GM18907 (cell line): Measurements from ENCODE around the gene PTTG1IP.

Experiments used
- ATAC-seq: cut with Tn5 transposase; IDR thresholded peaks from one replicate; pipeline ENCODE4 v1.9.1; 2021; ENCODE audit warnings: mild to moderate bottlenecking, moderate library complexity; ENCODE audit not compliant: unreplicated experiment

Gene PTTG1IP

DNA sequence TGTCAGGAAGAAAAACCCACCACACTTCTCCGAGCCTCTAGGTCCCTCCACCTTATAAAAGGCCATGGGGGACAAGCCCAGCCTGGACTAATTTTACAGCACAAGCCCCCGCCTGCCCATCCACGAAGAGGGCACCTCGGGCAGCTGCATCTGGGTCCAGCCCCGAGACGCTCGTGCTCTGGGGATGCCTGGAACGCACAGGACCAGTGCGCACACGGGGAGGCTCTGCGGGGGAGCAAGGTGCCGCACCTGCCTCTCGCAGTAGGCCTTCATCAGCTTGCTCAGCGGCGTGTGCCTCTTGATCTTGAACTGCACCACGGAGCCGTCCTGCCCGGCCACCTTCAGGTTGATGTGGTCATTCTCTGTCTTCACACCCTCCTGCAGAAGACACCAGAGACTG lies 59.8 kb downstream of the PTTG1IP start:
- no peak for ATAC-seq

DNA sequence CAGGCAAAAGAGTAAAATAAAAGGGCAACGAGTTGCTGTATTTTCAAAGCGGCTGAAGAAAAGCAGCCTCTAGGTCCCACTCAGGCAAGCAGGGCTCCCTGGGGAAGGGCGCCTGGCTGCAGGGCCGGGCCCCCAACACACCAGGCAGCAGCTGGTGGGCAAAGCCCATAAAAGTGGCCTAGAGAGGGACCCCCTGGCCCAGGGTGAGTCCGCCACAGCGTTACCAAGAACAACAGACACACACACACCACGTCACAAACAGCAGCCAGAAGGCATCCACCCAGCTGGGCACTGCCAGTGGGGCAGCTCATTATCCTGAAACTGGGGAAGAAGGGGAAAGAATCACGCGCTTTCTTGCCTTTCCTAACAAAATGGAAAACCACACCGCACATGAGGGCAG lies 60.3 kb downstream of the PTTG1IP start:
- no peak for ATAC-seq

DNA sequence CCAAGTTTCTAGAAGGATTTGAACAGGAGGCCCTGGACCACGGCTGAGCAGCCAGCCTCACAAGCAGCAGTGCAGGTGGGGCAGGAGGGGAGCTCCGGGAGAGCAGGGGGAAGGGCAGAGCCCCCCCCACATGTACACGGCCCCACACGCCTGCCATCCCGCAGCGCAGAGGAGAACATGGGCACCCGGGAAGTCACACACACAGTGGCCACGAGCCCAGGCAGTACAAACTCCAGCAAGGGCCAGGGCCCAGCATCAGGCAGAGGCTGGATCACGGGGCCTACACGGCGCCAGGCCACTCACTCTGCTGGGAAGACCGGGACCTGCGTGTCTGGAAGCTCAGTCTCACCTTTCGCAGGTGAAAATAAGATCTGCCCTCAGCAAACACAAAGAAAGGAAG lies 60.9 kb downstream of the PTTG1IP start:
- ATAC-seq, result no peak

DNA sequence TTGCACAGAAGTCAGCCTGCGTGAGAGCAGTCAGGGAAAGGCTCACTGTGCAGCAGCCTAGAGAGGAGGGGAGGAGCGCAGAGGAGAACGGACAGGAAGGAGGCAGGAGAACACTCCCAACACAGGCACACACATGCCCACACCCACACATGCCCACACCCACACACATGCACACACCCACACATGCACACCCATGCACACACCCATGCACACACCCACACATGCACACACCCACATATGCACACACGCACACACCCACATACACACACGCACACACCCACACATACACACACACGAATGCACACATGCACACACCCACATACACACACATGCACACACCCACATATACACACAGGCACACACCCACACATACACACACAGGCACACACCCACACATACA lies 62.7 kb downstream of the PTTG1IP start:
- no peak for ATAC-seq

DNA sequence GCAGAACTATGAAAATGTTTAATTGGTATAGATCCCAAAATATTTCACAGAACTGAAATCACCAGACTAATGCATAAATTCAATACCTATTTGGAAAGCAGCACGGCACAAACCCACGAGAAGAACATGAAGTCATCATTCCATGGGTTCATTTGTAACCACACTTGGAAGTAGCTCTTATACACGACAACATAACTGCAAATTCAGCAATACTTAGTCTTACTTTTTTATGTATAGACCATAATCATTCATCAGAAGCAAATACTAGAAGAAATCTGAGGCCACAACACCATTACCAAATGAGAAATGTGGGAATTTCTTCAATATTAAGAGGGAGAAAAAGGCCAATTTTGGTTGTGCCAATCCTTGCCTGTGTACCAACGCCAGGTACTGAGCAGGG lies 67.6 kb downstream of the PTTG1IP start:
- ATAC-seq, result no peak

DNA sequence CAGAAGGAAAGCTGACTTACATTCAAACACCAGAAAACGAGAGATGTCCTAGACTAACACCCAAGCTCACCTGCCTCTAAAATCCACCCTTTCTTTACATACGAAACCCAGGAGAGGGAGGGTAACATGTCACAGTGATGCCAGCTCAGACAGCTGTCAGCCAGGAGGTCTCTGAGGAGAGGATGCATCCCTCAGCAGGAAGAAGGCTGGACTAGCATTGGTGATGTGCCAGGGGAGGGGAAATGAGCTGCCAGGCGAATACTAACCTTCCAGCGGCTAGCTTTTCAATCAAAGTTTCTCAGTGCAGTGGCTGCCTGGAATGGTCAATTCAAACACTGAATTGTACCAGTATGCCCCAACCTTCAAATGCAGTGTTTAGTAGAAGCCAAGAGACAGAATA lies 68.3 kb downstream of the PTTG1IP start:
- no peak for ATAC-seq

DNA sequence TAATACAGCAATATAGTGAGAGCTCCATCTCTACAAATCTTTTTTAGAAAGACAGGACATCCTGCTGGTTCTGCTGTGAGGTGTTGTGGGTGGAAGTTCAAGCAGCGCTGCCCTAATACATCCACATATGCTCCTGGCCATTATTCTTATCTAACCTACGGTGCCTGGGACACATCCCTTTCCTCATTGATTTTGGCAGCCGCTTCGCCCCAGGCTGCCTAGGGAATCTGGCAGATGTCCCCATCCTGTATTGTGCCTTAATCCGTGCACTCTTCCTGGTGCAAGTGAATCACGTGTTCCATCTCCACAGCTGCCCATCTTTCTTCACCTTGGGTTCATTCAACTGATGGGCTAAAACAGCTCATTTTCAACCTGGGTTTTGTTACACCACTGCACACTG lies 68.7 kb downstream of the PTTG1IP start:
- no peak for ATAC-seq

DNA sequence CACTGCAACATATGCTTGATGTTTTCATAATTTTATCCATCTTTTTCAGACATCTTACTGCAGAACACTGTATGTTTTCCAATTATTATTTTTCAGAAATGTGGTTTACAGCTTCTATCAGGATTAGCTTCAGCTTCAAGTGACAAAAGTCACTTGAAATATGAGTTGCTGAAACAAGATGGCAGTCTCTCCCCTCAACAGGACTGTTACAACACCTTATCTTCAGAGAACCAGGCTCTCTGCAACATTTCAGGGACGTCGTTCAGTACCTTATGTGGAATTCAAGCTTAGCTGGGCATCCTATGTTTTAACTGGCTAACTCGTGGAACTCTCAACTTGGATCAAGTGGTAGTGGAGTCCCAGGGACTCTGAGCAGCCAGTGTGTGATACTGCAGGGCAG lies 69.8 kb downstream of the PTTG1IP start:
- ATAC-seq, result no peak

DNA sequence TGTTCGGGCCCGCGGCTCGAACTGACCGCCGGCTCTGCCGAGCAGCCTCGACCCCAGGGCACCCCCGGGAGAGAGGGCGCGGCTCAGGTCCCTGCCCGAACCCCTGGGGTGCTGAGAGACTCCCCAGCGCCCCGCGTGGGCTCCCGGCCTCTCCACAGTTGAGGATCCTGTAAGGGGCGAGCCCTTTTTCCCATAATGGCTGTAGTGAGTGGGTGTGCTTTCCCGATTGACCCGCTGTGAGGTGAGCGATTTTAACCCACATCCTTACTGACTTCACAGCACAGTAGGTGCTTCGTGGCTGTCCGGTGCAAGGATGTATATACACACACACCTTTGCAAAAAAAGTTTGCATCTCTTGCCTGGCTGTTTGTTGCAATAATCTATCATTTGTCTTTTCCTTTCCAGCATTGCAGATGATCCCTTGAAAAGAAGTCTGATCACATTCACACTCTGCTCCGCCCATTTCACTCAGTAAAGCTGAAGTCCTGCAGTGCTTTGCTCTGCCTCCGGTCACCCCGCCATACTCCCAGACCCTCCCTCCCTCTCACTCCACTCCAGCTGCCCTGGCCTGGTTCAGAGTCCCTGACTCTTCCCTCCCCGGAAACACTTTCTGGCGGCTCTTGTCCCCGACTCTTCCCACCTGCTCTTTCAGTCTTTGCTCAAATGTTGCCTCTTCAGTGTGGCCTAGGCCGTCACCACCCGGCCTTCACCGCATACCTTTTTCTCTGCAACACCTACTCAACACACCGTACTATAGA lies 70.9 kb downstream of the PTTG1IP start:
- ATAC-seq, result no peak

DNA sequence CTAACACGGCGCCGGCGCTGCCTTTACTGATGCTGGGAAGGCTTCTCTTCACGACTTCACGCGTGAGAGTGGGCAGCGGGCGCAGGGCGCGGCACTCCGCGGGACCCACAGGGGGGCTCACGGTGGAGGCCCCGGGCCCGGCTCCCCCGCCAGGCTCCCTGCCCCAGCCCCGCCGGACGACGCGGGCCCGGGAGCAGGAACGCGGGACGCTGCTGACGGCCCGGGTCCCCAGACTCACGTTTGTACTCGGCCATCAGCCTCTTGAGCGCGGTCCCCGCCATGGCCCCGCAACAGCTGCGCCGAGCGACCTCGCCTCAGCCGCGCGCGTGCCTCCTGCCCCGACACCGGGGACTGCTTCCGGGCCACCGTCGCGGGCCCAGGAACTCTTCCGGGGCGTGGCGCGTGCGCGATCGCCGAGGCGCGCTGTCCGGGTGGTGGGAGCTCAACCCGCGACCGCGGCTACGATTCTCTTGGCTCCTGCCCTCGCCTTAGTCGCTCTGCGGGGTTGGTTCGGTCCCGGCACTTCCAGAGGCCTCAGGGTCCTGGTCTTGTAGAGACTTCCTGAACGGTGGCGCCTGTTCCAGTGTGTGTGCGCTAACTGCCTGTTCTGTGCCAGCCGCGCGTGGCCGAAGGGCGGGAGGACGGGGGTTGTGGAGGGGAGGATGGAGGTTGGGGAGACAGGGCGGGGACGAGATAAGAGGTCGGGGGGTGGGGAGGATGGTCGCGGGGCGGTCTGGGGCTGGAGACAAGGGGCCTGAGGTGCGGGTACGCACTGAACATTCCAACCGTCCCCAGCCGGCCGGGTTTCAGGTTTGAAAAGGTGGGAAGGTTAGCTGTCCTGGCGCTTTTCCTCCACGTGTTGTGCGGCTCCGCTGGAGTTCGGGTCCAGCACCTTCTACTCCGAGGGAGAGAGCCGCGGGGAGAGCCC lies 71.8 kb downstream of the PTTG1IP start, which contains the start of gene UBE2G2:
Gene UBE2G2, minus strand, starts transcription at position 353 of the 928 bp plus-strand sequence. Its CDS starts 72 bp downstream, at position 281.
- peak; percentile 77 for ATAC-seq

DNA sequence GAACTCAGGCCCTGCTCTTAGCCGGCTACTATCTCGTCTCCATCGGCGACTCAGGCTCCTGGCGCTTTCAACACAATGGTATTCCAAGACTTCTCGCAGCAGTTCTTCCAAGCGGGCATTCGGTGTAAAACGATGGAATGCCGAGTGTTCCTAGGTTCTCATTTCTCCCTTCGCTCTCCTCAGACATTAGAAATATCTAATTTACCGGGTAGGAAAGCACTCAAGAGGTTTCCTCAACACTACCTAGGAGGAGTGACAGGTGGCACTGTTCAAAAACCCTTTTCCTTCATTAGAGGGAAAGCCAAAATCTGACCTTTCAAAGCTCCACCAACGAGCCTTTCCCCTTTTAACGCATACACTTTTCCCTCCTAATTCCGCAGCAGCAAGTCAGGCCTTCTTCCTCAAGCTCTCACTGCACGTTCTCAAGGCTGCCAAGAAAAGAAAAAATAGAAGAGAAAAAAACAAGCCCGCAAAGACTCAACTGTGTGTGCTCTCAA lies 72.5 kb downstream of the PTTG1IP start:
- ATAC-seq, result peak; percentile 35

DNA sequence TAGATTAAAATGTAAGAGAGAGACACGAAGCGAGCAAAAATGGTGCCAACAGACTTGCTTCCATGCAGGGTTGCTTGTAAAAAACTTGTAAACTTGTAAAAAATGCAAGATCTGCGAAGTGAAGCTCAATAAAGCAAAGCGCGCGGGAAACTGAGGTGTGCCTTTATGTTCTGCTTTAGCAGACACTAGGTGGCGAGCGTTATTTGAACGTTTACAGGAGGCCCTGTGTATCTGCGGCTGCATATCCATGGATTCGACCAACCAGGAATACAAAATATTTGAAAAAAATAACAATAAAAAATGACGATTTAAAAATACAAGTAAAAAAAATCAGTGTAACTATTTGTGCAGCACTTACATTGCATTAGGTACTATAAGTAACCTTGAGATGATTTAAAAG lies 73.4 kb downstream of the PTTG1IP start:
- no peak for ATAC-seq

DNA sequence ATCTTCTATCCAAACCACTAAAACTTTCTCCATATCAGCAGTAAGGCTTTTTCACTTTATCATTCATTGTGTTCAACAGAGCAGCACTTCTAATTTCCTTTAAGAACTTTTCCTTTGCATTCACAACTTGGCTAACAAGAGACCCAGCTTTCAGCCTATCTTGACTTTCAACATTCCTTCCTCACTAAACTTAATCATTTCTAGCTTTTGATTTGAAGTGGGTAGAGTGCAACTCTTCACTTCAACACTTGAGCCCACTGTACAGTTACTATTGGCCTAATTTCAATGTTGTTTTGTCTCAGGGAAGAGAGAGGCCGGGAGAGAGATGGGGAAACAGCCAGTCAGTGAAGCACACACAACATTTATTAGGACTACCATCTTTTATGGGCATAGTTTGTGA lies 73.8 kb downstream of the PTTG1IP start:
- ATAC-seq, result no peak
